ENCODE results near the gene SETD1B.

SETD1B gene

DNA sequence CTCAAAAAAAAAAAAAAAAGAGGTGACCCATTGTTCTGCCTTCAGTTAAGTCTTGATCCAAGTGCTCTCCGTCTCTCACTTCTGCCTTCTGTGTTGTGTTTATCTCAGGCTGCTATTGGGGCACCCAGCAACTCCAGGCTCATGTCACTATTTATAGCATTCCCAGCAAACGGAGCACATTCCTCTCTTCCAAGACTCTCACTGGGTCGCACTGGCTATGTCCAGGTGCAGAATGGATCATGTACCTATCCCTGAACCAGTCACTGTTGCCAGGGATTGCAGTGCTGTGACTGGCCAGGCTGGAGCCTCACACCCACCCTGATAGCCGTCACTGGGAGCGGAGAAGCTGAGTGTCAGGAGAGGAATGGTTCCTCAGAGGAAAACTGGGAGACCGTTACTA, 41.5 kb upstream of the SETD1B start:
- Histone ChIP-seq H3K9me2 (replicated peaks; ENCODE audit: insufficient read depth, low read length) (no peaks in the 10 kb centered on the region), H3K79me2 (ENCODE audit: low read length) (no peaks in the 10 kb centered on the region), H3K27me3 (replicated peaks; ENCODE audit: insufficient read depth, low read length) (no peaks in the 10 kb centered on the region), H2AFZ (ENCODE audit: low read length) (no peak overlapping the region), H3K4me1 (ENCODE audit: low read length) (no peaks in the 10 kb centered on the region), H3K9me3 (replicated peaks; ENCODE audit: insufficient read depth, low read length) (no peaks in the 10 kb centered on the region), H3K9ac (ENCODE audit: low read length) (no peak overlapping the region), H4K20me1 (ENCODE audit: insufficient read depth, low read length) (no peaks in the 10 kb centered on the region), H3K36me3 (replicated peaks; ENCODE audit: insufficient read depth, low read length) (no peaks in the 10 kb centered on the region), H3K4me3 (ENCODE audit: low read length) (no peak overlapping the region), H3K4me2 (ENCODE audit: low read depth, low read length) (no peak overlapping the region), H3F3A (ENCODE audit: insufficient read depth, low read length) (no peaks in the 10 kb centered on the region), H3K27ac (ENCODE audit: low read length) (no peak overlapping the region)
- no peak for DNase-seq
- TF ChIP-seq, protein P1, sequence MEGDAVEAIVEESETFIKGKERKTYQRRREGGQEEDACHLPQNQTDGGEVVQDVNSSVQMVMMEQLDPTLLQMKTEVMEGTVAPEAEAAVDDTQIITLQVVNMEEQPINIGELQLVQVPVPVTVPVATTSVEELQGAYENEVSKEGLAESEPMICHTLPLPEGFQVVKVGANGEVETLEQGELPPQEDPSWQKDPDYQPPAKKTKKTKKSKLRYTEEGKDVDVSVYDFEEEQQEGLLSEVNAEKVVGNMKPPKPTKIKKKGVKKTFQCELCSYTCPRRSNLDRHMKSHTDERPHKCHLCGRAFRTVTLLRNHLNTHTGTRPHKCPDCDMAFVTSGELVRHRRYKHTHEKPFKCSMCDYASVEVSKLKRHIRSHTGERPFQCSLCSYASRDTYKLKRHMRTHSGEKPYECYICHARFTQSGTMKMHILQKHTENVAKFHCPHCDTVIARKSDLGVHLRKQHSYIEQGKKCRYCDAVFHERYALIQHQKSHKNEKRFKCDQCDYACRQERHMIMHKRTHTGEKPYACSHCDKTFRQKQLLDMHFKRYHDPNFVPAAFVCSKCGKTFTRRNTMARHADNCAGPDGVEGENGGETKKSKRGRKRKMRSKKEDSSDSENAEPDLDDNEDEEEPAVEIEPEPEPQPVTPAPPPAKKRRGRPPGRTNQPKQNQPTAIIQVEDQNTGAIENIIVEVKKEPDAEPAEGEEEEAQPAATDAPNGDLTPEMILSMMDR (IDR thresholded peaks at IDR 0.05; ENCODE audit: low read length), result no peak
- TF ChIP-seq EZH2phosphoT487 (IDR thresholded peaks at IDR 0.05; ENCODE audit: low read length) (no peak), EZH2 (optimal IDR thresholded peaks at IDR 0.05; ENCODE audit: low read depth, low read length) (no peak)

DNA sequence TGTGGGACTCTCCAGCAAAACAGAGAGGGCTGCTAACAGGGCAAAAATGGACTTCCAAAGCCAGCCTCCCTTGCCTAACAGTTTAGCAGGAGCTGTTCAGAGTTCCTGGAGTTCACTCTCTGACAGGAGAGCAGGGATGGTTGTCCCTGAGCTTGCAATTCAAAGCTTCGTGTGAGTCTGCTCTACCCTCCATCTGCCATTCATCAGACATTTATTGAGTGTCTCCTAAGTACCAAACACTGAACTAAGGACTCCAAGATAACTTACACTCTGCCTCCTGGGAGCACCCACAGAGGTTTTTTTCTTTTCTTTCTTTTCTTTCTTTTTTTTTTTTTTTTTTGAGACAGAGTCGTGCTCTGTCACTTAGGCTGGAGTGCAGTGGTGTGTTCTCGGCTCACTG, 39.0 kb upstream of the SETD1B start:
- Histone ChIP-seq H3K9me2 (replicated peaks; ENCODE audit: insufficient read depth, low read length) (no peaks in the 10 kb centered on the region), H3K27ac (ENCODE audit: low read length) (no peak overlapping the region), H3K79me2 (ENCODE audit: low read length) (no peaks in the 10 kb centered on the region), H4K20me1 (ENCODE audit: insufficient read depth, low read length) (no peaks in the 10 kb centered on the region), H3K4me1 (ENCODE audit: low read length) (no peaks in the 10 kb centered on the region), H3F3A (ENCODE audit: insufficient read depth, low read length) (no peaks in the 10 kb centered on the region), H3K27me3 (replicated peaks; ENCODE audit: insufficient read depth, low read length) (no peaks in the 10 kb centered on the region), H3K4me2 (ENCODE audit: low read depth, low read length) (no peak overlapping the region), H2AFZ (ENCODE audit: low read length) (no peak overlapping the region), H3K4me3 (ENCODE audit: low read length) (no peak overlapping the region), H3K9ac (ENCODE audit: low read length) (no peak overlapping the region), H3K9me3 (replicated peaks; ENCODE audit: insufficient read depth, low read length) (no peaks in the 10 kb centered on the region), H3K36me3 (replicated peaks; ENCODE audit: insufficient read depth, low read length) (no peaks in the 10 kb centered on the region)
- TF ChIP-seq EZH2 (optimal IDR thresholded peaks at IDR 0.05; ENCODE audit: low read depth, low read length), result no peak
- TF ChIP-seq EZH2phosphoT487 (IDR thresholded peaks at IDR 0.05; ENCODE audit: low read length), result no peak
- TF ChIP-seq, protein P1 (IDR thresholded peaks at IDR 0.05; ENCODE audit: low read length), result no peak
- no peak for DNase-seq

DNA sequence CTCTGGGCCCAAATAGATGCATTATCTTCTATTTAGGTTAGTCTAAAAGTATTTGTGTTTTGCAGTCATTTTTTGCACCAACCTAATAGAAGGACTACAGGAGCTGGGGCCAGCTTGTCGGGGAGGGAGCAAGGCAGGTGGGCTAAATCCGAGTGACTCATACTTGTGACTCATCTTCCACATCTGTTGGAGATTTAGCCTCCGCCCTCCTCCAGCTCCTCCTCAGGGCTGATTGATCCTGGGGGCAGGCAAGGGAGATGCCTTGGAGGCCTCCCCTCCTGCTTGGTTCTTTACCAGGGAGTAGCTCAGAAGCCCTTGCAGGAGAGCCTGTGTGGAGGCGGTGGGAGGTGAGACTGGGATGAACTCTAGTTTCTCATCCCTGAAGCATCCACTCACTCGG, 38.2 kb upstream of the SETD1B start:
- no peak overlapping the region for H3K4me3 ChIP-seq (ENCODE audit: low read length)
- H3K4me1 ChIP-seq (ENCODE audit: low read length), result no peaks in the 10 kb centered on the region
- TF ChIP-seq, protein P1 (IDR thresholded peaks at IDR 0.05; ENCODE audit: low read length), result no peak
- TF ChIP-seq EZH2phosphoT487 (IDR thresholded peaks at IDR 0.05; ENCODE audit: low read length) (no peak), EZH2 (optimal IDR thresholded peaks at IDR 0.05; ENCODE audit: low read depth, low read length) (no peak)
- no peak overlapping the region for H3K4me2 ChIP-seq (ENCODE audit: low read depth, low read length)
- no peaks in the 10 kb centered on the region for H4K20me1 ChIP-seq (ENCODE audit: insufficient read depth, low read length)
- H3F3A ChIP-seq (ENCODE audit: insufficient read depth, low read length), result no peaks in the 10 kb centered on the region
- H2AFZ ChIP-seq (ENCODE audit: low read length), result no peak overlapping the region
- H3K27ac ChIP-seq (ENCODE audit: low read length), result no peak overlapping the region
- no peak overlapping the region for H3K9ac ChIP-seq (ENCODE audit: low read length)
- H3K9me3 ChIP-seq (replicated peaks; ENCODE audit: insufficient read depth, low read length), result no peaks in the 10 kb centered on the region
- no peak for DNase-seq
- H3K36me3 ChIP-seq (replicated peaks; ENCODE audit: insufficient read depth, low read length), result no peaks in the 10 kb centered on the region
- no peaks in the 10 kb centered on the region for H3K9me2 ChIP-seq (replicated peaks; ENCODE audit: insufficient read depth, low read length)
- no peaks in the 10 kb centered on the region for H3K27me3 ChIP-seq (replicated peaks; ENCODE audit: insufficient read depth, low read length)
- no peaks in the 10 kb centered on the region for H3K79me2 ChIP-seq (ENCODE audit: low read length)
